ENCODE measurements around the gene EXOC7.

- TF ChIP-seq TAF7 (optimal IDR thresholded peaks at IDR 0.05; ENCODE audit: borderline replicate concordance, low read depth, low read length), result no peak
- TF ChIP-seq, protein P1, sequence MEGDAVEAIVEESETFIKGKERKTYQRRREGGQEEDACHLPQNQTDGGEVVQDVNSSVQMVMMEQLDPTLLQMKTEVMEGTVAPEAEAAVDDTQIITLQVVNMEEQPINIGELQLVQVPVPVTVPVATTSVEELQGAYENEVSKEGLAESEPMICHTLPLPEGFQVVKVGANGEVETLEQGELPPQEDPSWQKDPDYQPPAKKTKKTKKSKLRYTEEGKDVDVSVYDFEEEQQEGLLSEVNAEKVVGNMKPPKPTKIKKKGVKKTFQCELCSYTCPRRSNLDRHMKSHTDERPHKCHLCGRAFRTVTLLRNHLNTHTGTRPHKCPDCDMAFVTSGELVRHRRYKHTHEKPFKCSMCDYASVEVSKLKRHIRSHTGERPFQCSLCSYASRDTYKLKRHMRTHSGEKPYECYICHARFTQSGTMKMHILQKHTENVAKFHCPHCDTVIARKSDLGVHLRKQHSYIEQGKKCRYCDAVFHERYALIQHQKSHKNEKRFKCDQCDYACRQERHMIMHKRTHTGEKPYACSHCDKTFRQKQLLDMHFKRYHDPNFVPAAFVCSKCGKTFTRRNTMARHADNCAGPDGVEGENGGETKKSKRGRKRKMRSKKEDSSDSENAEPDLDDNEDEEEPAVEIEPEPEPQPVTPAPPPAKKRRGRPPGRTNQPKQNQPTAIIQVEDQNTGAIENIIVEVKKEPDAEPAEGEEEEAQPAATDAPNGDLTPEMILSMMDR (IDR thresholded peaks at IDR 0.05; ENCODE audit: control extremely low read depth in 1 of 3, insufficient read depth in 1 of 3, low read depth in 1 of 3, low read length in 3 of 3), result no peak
- TF ChIP-seq SUZ12 (IDR thresholded peaks at IDR 0.05; ENCODE audit: low read length), result no peak
- no peak for TF ChIP-seq POLR2A (IDR thresholded peaks at IDR 0.05; ENCODE audit: control extremely low read depth in 1 of 2, low read depth in 2 of 2, low read length in 2 of 2)
- no peak for TF ChIP-seq NANOG (IDR thresholded peaks at IDR 0.05; ENCODE audit: insufficient read depth, low read depth, low read length, poor library complexity, severe bottlenecking)
- TF ChIP-seq, protein P2, sequence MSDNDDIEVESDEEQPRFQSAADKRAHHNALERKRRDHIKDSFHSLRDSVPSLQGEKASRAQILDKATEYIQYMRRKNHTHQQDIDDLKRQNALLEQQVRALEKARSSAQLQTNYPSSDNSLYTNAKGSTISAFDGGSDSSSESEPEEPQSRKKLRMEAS (IDR thresholded peaks at IDR 0.05), result no peak
Measured at GRCh38 chr17:76088868-76089576, 14.6 kb downstream of the EXOC7 start.

Measured in H1 (cell line).